Stimulated activated CD4-positive, alpha-beta T cell treated with anti-CD3 and anti-CD28 coated beads, TNF-alpha, amount 100 ng/mL, for 24 hours (primary cell): Measurements from ENCODE around the gene CLEC18B.
"Not testable (repeated sequence)": the region's sequence is repeated elsewhere in the genome, so short reads cannot be mapped to it uniquely, and the experiment has no call there.

Experiments used
- DNase-seq, 3 experiments: peaks; one replicate each; pipeline ENCODE4 v3.0.0-alpha.2; 2020; ENCODE audit warnings: low read depth in 3 of 3

Gene CLEC18B

GRCh38 chr16:74443624-74444346, 22.5 kb upstream of the CLEC18B start:
- DNase-seq, result not testable (repeated sequence)

GRCh38 chr16:74439685-74440084, 18.4 kb upstream of the CLEC18B start:
- DNase-seq, result no peak

- no peak for DNase-seq
Measured at GRCh38 chr16:74438492-74438979, 17.3 kb upstream of the CLEC18B start.

GRCh38 chr16:74431516-74431915, 10.2 kb upstream of the CLEC18B start:
- no peak for DNase-seq

GRCh38 chr16:74430036-74430712, 8.9 kb upstream of the CLEC18B start:
- DNase-seq, result peak; percentile 9 to 48 (median 22)

GRCh38 chr16:74428493-74428892, 7.2 kb upstream of the CLEC18B start:
- not testable (repeated sequence) for DNase-seq

GRCh38 chr16:74425751-74426150, 4.5 kb upstream of the CLEC18B start:
- DNase-seq, result not testable (repeated sequence)

GRCh38 chr16:74423721-74424120, 2.4 kb upstream of the CLEC18B start:
- not testable (repeated sequence) for DNase-seq

GRCh38 chr16:74422086-74422485, 808 bp upstream of the CLEC18B start:
- not testable (repeated sequence) for DNase-seq

- not testable (repeated sequence) for DNase-seq
Measured at GRCh38 chr16:74421482-74421785, 156 bp upstream of the CLEC18B start.

GRCh38 chr16:74419811-74420210, 1.5 kb downstream of the CLEC18B start:
- DNase-seq, result not testable (repeated sequence)

GRCh38 chr16:74417897-74418296, 3.4 kb downstream of the CLEC18B start:
- DNase-seq, result not testable (repeated sequence)

- not testable (repeated sequence) for DNase-seq
Measured at GRCh38 chr16:74413920-74414319, 7.4 kb downstream of the CLEC18B start.

- DNase-seq, result not testable (repeated sequence)
Measured at GRCh38 chr16:74413485-74413884, 7.8 kb downstream of the CLEC18B start.

GRCh38 chr16:74412775-74413390, 8.4 kb downstream of the CLEC18B start:
- DNase-seq, result not testable (repeated sequence)

- not testable (repeated sequence) for DNase-seq
Measured at GRCh38 chr16:74412138-74412774, 9.0 kb downstream of the CLEC18B start.

- not testable (repeated sequence) for DNase-seq
Measured at GRCh38 chr16:74410981-74411380, 10.3 kb downstream of the CLEC18B start.

- DNase-seq, result not testable (repeated sequence)
Measured at GRCh38 chr16:74410057-74410957, 11.0 kb downstream of the CLEC18B start.

GRCh38 chr16:74409185-74409981, 11.9 kb downstream of the CLEC18B start:
- DNase-seq, result not testable (repeated sequence)

- DNase-seq, result not testable (repeated sequence)
Measured at GRCh38 chr16:74407362-74407705, 13.9 kb downstream of the CLEC18B start.
